GM19240 (cell line): ENCODE measurements around the gene TGM5.

Experiments
- DNase-seq: peaks from one replicate; pipeline ENCODE4 v3.0.0; 2011; ENCODE audit warnings: low spot score; ENCODE audit not compliant: insufficient read length

Gene TGM5

GRCh38 chr15:43196760-43197548 is 69.8 kb downstream of the TGM5 start:
- DNase-seq, result no peak

- no peak for DNase-seq
These were observed 71.9 kb downstream of the TGM5 start for GRCh38 chr15:43194795-43195194.

- no peak for DNase-seq
These were observed 73.0 kb downstream of the TGM5 start for GRCh38 chr15:43193710-43194109.

GRCh38 chr15:43190178-43190577 is 76.5 kb downstream of the TGM5 start:
- no peak for DNase-seq

- no peak for DNase-seq
These were observed 77.4 kb downstream of the TGM5 start for GRCh38 chr15:43189296-43189695.

- no peak for DNase-seq
These were observed 79.1 kb downstream of the TGM5 start for GRCh38 chr15:43187544-43188155.

GRCh38 chr15:43186003-43186353 is 80.8 kb downstream of the TGM5 start:
- DNase-seq, result peak; percentile 25

- peak; percentile 97 for DNase-seq
These were observed 81.3 kb downstream of the TGM5 start, which contains the start of gene CCNDBP1 for GRCh38 chr15:43185157-43186002. TSS of gene CCNDBP1 (plus strand) at chr15:43185403. CDS start at chr15:43185499, 96 bp downstream.

- DNase-seq, result no peak
These were observed 82.2 kb downstream of the TGM5 start for GRCh38 chr15:43184407-43185124.

- no peak for DNase-seq
These were observed 83.5 kb downstream of the TGM5 start for GRCh38 chr15:43183270-43183669.
